Measurements from ENCODE around the gene TREML4. TPM values are rescaled to one million over a fixed set of nuclear protein-coding genes. Genes with fewer than 3 reads are reported as not detected.

The TREML4 gene
- polyA plus RNA-seq, 1 donor (not counting 4 experiments of a cell fraction or from before 2014, with no cell fraction given), result not detected

- dilution Hi-C loops (cut with MboI; ENCODE audit: extremely low pct_ligation_motif_present, low sequenced_read_pairs), result no loop called here
- H3K4me2 ChIP-seq (ENCODE audit: control insufficient read depth, extremely low read depth, insufficient read depth, low read depth, low read length), result no peak overlapping the region
- H2AFZ ChIP-seq (ENCODE audit: control insufficient read depth, low read length), result no peak overlapping the region
- no peak overlapping the region for H3K4me3 ChIP-seq (ENCODE audit: control insufficient read depth in 2 of 3, extremely low read depth in 1 of 3, insufficient read depth in 2 of 3, low read depth in 1 of 3, low read length in 3 of 3)
- H3K9me1 ChIP-seq (ENCODE audit: control insufficient read depth, extremely low read depth, insufficient read depth, low read length), result no peaks in the 10 kb centered on the region
- no peak overlapping the region for H3K9ac ChIP-seq (ENCODE audit: control insufficient read depth, extremely low read depth, insufficient read depth, low read length)
- H3K27me3 ChIP-seq (ENCODE audit: control insufficient read depth, extremely low read depth, insufficient read depth, low read length), result peaks cover 5% of the 10 kb centered on the region
- no peaks in the 10 kb centered on the region for H3K9me3 ChIP-seq (ENCODE audit: control insufficient read depth, low read depth, low read length)
- TF ChIP-seq EZH2 (IDR thresholded peaks at IDR 0.05; ENCODE audit: low read length) (no peak), CTCF (optimal IDR thresholded peaks at IDR 0.05 in 1 of 3, IDR thresholded peaks at IDR 0.05 in 1 of 3, conservative IDR thresholded peaks at IDR 0.05 in 1 of 3; ENCODE audit: extremely low read depth in 1 of 3, insufficient read depth in 2 of 3, low read length in 3 of 3) (no peak)
- no peaks in the 10 kb centered on the region for H4K20me1 ChIP-seq (ENCODE audit: control insufficient read depth, extremely low read depth, insufficient read depth, low read length)
- no peak overlapping the region for H3K27ac ChIP-seq (ENCODE audit: control insufficient read depth, insufficient read depth, low read length)
- no peak for DNase-seq (ENCODE audit: low read depth, low spot score)
- FAIRE-seq, result no peak
- H3K4me1 ChIP-seq (ENCODE audit: control insufficient read depth, extremely low read depth, insufficient read depth, low read length), result no peaks in the 10 kb centered on the region
- no peaks in the 10 kb centered on the region for H3K36me3 ChIP-seq (ENCODE audit: control insufficient read depth in 2 of 2, extremely low read depth in 1 of 2, insufficient read depth in 2 of 2, low read length in 2 of 2)
- H3K79me2 ChIP-seq (ENCODE audit: control insufficient read depth, insufficient read depth, low read length), result no peaks in the 10 kb centered on the region
Observed at GRCh38 chr6:41229721-41230120, 1.6 kb downstream of the TREML4 start.

- dilution Hi-C loops (cut with MboI; ENCODE audit: extremely low pct_ligation_motif_present, low sequenced_read_pairs), result no loop called here
- Histone ChIP-seq H3K9me1 (ENCODE audit: control insufficient read depth, extremely low read depth, insufficient read depth, low read length) (no peaks in the 10 kb centered on the region), H3K79me2 (ENCODE audit: control insufficient read depth, insufficient read depth, low read length) (no peaks in the 10 kb centered on the region), H2AFZ (ENCODE audit: control insufficient read depth, low read length) (no peak overlapping the region), H3K9ac (ENCODE audit: control insufficient read depth, extremely low read depth, insufficient read depth, low read length) (no peak overlapping the region), H3K9me3 (ENCODE audit: control insufficient read depth, low read depth, low read length) (no peaks in the 10 kb centered on the region), H3K27ac (ENCODE audit: control insufficient read depth, insufficient read depth, low read length) (no peak overlapping the region), H3K4me1 (ENCODE audit: control insufficient read depth, extremely low read depth, insufficient read depth, low read length) (no peaks in the 10 kb centered on the region), H3K36me3 (ENCODE audit: control insufficient read depth in 2 of 2, extremely low read depth in 1 of 2, insufficient read depth in 2 of 2, low read length in 2 of 2) (no peaks in the 10 kb centered on the region), H3K4me2 (ENCODE audit: control insufficient read depth, extremely low read depth, insufficient read depth, low read depth, low read length) (no peak overlapping the region), H3K4me3 (ENCODE audit: control insufficient read depth in 2 of 3, extremely low read depth in 1 of 3, insufficient read depth in 2 of 3, low read depth in 1 of 3, low read length in 3 of 3) (no peak overlapping the region), H4K20me1 (ENCODE audit: control insufficient read depth, extremely low read depth, insufficient read depth, low read length) (no peaks in the 10 kb centered on the region), H3K27me3 (ENCODE audit: control insufficient read depth, extremely low read depth, insufficient read depth, low read length) (peaks cover 5% of the 10 kb centered on the region)
- DNase-seq (ENCODE audit: low read depth, low spot score) (no peak), FAIRE-seq (no peak)
- no peak for TF ChIP-seq CTCF (optimal IDR thresholded peaks at IDR 0.05 in 1 of 3, IDR thresholded peaks at IDR 0.05 in 1 of 3, conservative IDR thresholded peaks at IDR 0.05 in 1 of 3; ENCODE audit: extremely low read depth in 1 of 3, insufficient read depth in 2 of 3, low read length in 3 of 3)
- no peak for TF ChIP-seq EZH2 (IDR thresholded peaks at IDR 0.05; ENCODE audit: low read length)
Observed at GRCh38 chr6:41231246-41231645, 3.1 kb downstream of the TREML4 start.

All from keratinocyte (primary cell).